HG02763 (cell line): ENCODE measurements around the gene PEAR1.

ENCODE experiments used
- ATAC-seq: cut with Tn5 transposase; IDR thresholded peaks from one replicate; pipeline ENCODE4 v1.9.1; 2021; ENCODE audit warnings: mild to moderate bottlenecking, moderate library complexity; ENCODE audit not compliant: unreplicated experiment

The PEAR1 gene

GRCh38 chr1:156898971-156899664, 5.6 kb downstream of the PEAR1 start:
- no peak for ATAC-seq

GRCh38 chr1:156899956-156900718, 6.6 kb downstream of the PEAR1 start:
- ATAC-seq: no peak

DNA sequence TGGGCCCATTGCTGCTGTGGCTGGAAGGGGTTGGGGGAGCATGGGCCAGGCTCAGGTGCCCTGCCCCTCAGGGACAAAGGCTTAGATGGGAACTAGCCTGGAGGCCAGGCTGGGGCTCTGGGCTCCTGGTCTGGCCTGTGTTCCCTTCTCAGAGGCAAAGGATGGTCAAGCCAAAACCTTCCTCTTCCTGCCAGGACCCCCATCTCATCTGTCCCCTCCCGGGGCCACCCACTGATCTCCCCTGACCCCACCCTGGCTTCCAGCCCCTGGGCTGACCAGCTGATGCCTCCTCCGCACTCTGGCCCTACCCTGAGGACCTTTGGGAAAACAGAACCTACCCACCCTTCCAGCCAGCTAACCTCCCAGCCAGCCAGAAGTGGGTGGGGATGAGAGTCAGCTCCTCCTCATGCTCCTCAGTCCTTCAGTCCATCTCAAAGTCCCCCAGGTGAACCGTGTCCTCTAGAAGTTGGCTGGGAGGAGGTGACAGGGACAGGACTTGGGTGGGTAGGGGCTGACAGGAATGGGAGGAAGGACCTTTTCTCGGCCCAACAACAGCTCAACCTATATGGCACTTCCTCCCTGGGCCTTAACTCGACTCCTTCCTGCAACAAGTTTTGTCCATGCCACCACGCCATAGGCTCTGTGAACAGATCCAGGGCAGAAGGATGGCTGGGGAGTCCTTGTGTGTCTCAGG, 7.5 kb downstream of the PEAR1 start:
- no peak for ATAC-seq

DNA sequence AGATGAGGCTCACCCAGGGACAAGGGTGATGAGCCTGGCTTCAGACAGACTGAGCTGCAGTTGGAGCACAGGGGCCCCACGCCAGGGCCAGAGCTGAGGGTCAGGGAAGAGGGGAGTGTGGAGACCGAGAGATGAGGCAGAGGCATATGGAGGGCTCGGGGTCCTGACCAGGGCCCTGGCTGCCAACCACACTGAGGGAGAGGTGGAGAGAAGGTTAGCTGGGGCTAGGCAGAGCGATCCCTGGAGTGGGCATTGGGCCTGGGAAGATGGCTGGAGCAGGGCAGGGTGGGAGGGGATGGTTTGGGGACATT, 8.0 kb downstream of the PEAR1 start:
- ATAC-seq: no peak

DNA sequence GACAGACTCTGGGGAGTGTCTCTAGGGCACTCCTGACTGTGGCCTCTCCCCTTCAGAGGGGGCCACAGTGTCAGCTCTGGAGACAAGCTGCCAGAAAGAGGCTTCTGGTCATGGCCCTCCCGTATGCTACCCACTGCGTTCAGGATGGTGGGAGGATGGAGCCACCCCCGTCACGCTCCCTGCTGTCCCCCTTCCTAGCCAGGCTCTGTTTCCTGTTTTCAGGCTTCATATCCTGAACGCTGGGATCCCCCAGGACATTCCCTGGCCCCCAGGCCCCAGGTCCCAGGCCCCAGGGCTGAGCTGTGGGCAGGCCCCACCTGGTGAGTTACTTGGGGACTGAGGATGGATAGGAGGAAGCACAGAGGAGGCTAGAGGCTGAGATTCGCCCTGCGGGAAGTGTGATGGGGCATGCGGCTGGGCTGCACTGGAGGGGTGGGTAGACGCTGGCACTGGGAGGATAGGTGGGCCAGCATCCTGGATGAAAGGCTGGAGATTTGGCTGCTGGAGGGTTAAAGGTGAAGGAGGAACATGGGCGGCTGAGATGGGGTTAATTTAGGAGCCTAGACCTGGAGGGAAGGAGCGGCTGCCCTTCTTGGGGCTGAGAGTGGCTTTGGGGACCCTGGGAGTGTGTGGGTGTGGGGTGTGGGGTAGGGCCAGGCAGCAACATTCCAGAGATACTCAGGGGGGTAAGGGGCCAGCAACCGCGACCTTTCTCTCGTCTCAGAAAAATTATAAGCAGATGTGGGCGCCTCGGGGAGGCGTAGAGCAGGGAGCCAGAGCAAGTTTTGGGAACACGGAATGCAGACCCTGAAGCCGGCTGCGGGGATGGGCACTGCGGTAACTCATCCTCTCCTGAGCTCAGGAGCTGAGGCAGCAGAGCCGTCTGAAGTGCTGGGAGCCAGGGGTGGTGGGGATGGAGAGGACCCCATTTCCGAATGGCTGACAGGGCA, 8.7 kb downstream of the PEAR1 start:
- no peak for ATAC-seq

DNA sequence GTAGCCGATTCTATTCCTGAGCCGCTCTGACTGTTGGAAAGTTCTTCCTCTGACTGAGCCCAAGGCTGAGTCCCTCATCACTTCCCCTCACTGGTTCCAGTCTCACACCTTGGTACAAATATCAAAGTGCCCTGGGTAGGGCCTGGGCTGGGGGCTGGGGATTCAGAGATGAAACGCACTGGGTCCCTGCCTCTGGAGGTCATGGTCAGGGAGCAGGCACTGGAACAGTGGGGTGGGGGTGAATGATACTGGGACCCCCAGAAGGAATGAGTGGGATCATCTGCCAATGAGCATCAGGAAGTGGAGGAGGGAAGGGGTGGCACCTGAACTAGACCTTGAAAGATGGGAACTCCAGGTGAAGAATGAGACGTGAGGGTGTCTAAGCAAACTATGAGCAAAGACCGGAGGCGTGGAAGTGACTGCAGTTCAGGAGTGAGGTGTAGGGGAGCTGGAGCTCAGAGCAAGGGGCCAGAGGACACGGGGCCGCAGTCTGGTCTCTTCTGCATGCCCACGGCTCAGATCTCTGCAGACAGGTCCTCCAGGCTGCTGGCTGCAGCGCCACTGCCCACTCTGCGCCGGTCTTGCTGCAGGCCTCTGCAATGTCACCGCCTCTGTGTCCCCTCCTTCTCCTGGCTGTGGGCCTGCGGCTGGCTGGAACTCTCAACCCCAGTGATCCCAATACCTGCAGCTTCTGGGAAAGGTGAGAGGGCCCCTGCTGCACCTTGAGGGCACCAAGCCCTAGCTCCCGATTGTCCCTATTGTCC, 10.0 kb downstream of the PEAR1 start:
- no peak for ATAC-seq

- ATAC-seq: no peak
Measured at GRCh38 chr1:156904187-156904959, 10.9 kb downstream of the PEAR1 start.

DNA sequence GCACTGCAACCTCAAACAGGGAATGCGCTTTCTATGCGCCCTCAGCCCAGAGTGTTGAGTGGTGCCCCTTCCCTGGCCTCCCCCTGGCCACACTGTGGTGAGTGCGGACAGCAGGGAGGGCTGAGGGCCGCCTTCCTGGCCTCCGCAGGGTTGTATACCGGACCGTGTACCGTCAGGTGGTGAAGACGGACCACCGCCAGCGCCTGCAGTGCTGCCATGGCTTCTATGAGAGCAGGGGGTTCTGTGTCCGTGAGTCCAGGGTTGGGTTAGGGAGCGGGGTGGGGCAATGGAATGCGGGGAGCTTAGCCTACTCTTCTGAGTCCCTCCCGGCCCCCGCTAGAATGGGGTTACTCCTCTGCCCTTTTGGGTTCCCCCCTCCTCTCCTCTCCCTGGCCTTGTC, 11.7 kb downstream of the PEAR1 start:
- ATAC-seq: no peak

GRCh38 chr1:156905651-156906050, 12.1 kb downstream of the PEAR1 start:
- no peak for ATAC-seq

DNA sequence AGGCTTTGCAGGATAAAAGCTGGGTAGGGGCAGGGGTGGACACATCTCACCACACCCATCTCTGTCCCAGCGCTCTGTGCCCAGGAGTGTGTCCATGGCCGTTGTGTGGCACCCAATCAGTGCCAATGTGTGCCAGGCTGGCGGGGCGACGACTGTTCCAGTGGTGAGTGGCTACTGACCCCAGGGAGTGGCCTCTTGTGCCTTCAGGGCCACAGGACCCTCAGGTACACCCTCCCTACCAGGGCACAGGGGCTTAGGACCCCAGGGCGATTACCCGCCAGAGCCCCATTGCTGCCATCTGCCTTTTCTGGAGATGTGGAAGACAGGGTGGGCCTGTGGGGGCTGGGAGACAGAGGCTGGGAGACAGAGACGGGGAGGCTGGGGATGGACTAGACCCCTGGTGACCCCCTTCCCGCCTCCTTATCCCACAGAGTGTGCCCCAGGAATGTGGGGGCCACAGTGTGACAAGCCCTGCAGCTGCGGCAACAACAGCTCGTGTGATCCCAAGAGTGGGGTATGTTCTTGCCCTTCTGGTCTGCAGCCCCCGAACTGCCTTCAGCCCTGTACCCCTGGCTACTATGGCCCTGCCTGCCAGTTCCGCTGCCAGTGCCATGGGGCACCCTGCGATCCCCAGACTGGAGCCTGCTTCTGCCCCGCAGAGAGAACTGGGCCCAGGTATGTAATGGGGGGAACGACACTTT, 12.8 kb downstream of the PEAR1 start:
- no peak for ATAC-seq

- ATAC-seq: no peak
Measured at GRCh38 chr1:156908541-156908940, 15.0 kb downstream of the PEAR1 start.

- ATAC-seq: no peak
Measured at GRCh38 chr1:156908955-156909354, 15.4 kb downstream of the PEAR1 start.

- no peak for ATAC-seq
Measured at GRCh38 chr1:156909671-156910070, 16.2 kb downstream of the PEAR1 start.

GRCh38 chr1:156910309-156910782, 16.8 kb downstream of the PEAR1 start:
- no peak for ATAC-seq

GRCh38 chr1:156911577-156912298, 18.2 kb downstream of the PEAR1 start:
- no peak for ATAC-seq

DNA sequence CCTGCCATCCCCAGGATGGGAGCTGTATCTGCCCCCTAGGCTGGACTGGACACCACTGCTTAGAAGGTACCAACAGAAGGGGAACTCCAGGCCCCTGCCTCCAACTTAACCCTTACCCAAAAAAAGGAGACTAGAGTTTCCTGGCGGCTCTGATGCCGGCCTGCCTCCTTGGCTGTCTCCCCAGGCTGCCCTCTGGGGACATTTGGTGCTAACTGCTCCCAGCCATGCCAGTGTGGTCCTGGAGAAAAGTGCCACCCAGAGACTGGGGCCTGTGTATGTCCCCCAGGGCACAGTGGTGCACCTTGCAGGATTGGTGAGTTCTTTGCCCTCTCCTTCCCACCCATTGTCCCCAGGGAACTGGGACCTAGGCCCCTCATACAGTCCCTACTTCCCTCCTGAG, 18.8 kb downstream of the PEAR1 start:
- ATAC-seq: no peak

GRCh38 chr1:156912861-156913808, 19.6 kb downstream of the PEAR1 start:
- ATAC-seq: no peak
